ENCODE results near the gene TNNT3.

Gene TNNT3

DNA sequence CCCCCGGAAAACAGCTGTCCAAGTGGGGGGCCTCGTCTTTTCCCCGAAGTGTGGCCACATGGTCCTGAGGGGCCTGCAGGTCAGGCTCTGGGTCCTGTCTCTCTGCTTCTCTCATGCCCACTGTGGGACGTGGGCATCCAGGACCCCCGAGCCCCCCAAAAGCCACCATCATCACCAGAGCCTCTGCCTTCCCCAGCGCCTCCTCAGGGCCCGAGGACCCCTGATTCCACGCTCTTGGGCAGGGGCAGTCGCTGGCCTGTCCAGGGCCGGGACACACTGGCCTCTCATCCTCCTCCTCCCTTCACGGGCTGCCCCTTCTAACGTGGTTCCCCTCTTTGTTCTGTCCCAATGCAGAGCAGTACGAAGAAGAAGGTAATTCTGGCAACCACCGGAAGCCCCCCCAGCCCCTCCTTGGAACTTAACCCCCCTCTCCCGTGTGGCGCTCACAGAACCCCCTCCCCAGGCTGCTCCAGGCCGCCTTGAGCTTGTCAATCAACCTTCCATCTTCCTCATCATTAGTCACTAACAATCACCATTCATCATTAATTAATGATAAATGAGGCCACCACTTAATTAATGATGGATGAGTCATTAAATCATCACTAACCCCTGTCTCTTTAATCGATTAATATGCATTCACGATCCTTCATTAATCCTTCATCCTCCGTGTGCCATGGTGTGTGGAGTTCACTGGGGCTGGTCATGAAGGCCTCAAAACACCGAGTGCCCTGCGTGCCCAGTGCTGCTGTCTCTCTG lies 3.9 kb downstream of the TNNT3 start:
- TF ChIP-seq, protein P1, sequence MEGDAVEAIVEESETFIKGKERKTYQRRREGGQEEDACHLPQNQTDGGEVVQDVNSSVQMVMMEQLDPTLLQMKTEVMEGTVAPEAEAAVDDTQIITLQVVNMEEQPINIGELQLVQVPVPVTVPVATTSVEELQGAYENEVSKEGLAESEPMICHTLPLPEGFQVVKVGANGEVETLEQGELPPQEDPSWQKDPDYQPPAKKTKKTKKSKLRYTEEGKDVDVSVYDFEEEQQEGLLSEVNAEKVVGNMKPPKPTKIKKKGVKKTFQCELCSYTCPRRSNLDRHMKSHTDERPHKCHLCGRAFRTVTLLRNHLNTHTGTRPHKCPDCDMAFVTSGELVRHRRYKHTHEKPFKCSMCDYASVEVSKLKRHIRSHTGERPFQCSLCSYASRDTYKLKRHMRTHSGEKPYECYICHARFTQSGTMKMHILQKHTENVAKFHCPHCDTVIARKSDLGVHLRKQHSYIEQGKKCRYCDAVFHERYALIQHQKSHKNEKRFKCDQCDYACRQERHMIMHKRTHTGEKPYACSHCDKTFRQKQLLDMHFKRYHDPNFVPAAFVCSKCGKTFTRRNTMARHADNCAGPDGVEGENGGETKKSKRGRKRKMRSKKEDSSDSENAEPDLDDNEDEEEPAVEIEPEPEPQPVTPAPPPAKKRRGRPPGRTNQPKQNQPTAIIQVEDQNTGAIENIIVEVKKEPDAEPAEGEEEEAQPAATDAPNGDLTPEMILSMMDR (conservative IDR thresholded peaks at IDR 0.05; ENCODE audit: low read depth, low read length) = no peak
- no peak overlapping the region for H3K4me3 ChIP-seq (ENCODE audit: low read length)
- no peak for DNase-seq (ENCODE audit: low read depth)

DNA sequence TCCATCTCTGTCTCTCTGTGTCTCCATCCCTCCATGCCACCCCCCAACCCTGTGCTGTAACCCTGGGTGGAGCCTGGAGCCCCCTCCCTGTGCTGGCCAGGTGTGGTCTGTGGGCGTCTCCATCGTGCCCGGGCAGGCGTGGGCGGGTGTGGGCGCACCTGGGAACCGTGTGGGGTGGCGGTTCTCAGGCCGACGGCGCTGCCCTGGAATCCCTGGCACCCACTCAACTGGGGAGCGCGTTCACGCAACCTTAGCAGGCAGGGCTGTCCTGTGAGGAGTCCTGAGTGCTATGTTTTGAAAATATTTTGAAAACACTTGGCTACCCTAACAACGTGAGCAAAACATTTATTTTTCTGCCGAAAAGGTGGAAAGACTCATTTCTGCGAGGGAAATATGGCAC lies 4.7 kb downstream of the TNNT3 start:
- no peak for DNase-seq (ENCODE audit: low read depth)
- no peak overlapping the region for H3K4me3 ChIP-seq (ENCODE audit: low read length)
- TF ChIP-seq, protein P1 (conservative IDR thresholded peaks at IDR 0.05; ENCODE audit: low read depth, low read length) = no peak

DNA sequence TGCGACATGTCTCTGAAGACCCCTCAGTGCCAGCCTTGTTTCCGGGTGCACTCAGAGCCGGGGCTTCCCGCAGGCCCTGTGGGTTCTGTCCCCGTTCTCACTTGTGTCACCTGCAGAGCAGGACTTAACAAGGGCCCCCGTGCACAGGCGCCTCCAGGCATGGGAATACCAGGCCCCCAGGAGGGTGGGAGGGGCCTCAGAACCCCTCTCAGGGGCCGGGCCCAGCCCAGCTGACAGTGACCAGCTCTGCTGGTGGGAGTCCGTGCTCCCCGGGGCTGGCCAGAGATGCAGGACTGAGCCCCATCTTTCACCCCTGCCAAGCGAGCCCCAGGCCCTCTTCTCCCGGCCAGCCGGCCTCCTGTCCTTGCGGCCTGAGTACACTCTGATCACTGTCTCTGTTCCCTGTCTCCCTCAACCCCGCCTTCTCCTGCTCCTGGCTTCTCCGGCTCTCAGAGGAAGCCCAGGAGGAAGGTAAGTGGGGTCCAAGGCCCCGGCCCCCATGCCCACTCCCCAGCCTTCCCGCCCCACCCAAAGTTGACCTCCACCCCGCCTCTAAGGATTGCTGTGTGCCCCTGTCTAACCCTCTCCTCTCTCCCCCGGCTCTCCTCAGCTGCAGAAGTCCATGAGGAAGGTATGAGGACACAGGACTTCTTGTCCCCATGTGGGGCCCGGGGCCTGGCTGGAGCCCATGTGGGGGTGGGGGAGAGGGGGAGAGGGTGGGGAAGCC lies 5.3 kb downstream of the TNNT3 start:
- DNase-seq (ENCODE audit: low read depth) = no peak
- TF ChIP-seq, protein P1 (conservative IDR thresholded peaks at IDR 0.05; ENCODE audit: low read depth, low read length) = no peak
- H3K4me3 ChIP-seq (ENCODE audit: low read length) = no peak overlapping the region

DNA sequence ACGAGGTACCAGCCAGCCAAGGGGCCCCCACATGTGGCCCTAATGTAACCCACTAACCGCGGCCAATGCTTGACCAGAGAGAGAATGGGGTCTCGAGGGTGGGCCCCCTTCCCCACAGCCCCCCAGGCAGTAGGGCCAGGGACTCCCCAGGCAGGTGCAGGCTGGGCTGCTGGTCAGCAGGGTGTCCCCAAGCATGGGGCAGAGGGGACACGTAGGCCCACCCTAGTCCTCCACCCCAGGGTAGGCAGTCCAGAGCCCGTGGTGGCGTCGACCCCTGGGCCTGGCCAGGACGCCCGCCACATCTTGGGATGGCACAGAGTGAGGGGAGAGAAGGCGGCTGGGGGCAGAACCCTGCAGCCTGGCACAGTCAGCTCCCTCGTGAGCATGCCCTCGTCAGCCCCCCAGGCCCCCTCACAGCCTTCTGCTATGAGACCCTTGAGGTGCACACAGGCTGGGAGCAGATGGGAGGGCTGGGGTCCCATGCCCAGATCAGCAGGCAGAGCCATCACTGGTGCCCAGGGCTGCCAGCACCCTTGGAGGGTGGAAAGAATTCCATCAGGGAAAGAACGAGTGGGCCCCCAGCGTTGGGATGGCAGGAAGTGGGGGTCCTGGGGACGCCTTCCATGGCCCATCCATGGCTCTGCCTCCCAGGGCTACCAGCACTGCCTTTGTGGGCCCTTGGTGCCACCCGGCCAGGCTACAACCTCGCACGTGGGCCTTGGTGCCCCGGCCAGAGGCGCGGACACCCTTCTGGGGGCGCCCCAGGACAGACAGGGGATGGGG lies 6.1 kb downstream of the TNNT3 start:
- H3K4me3 ChIP-seq (ENCODE audit: low read length) = no peak overlapping the region
- TF ChIP-seq, protein P1 (conservative IDR thresholded peaks at IDR 0.05; ENCODE audit: low read depth, low read length) = no peak
- DNase-seq (ENCODE audit: low read depth) = no peak

DNA sequence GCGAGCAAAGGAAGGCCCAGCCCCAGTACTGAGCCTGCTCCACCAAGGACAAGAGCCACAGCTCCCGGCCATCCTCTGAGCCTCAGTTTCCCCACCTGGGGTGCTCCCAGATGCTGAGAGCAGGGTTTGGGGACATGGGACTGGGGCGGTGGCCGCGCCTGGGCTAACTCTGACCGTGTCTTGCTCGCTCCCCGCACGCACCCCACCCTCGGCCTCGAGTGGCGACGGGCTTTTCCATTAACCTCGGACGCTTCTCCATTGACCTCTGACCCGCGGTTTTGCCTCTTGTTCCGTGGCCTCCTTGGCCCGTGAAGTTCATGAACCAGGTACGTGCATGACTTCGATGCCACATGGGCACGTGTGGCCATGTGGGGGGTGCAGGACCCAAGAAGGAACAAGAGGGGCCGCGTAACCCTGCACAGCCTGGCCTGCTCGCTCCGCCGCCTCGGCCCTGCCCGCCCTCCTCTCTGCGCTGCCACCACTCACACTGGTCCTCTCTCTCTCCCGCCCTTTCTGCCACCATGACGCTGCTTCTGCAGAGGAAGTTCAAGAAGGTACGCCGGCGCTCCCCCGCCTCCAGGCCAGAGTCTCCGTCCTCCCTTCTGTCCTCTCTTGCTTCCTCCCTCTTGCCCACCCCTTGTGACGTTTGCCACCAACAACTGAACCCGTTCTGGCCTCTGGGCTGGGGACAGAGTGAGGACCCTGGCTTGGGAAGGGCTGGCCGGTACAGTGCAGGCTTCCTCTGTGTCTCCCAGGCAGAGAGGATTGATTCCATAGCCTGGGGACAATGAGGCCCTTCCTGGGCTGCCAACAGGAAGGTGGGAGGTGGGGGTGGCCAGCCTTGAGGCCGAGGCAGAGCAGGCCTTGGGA lies 6.9 kb downstream of the TNNT3 start:
- no peak for DNase-seq (ENCODE audit: low read depth)
- TF ChIP-seq, protein P1 (conservative IDR thresholded peaks at IDR 0.05; ENCODE audit: low read depth, low read length) = no peak
- no peak overlapping the region for H3K4me3 ChIP-seq (ENCODE audit: low read length)

DNA sequence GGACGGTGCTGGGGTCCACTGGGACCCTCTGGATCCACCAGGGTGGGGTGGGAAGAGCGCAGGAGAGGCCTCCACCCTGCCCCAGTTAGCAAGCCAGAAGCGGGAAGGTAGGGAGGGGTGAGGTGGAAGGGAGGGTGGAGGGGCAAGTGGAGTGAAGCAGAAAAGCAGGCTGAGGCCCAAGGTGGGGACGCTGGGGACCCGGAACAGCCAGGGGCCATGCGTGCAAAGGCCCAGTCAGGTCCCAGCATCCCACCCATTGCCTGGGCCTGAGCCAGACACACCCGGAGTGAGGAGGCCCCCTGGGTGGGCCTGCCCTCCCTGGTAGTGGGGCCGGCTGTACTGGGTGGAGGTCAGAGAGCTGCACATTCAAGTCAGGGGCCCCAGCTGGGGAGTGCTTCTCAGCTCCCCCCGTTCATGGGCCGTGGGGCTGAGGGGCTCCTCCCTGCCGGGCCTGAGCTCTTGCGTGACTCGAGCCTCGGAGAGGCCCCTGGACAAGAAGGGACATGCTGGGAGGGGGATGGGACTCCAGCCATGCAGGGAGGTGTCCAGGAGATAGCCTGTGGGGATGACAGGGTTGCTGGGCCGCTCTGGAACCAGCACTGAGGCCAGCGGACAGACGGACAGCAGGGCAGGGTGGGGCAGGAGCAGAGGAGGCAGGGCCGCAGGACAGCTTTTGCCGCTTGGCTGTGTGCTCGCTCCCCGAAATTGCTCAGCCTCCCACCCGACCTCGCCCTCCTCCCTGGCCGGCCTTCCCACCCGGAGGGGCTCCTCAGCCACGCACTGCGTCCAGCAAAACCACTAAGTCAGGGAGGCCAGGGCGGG lies 7.7 kb downstream of the TNNT3 start:
- DNase-seq (ENCODE audit: low read depth) = no peak
- no peak overlapping the region for H3K4me3 ChIP-seq (ENCODE audit: low read length)
- TF ChIP-seq, protein P1 (conservative IDR thresholded peaks at IDR 0.05; ENCODE audit: low read depth, low read length) = no peak

Data from retinal pigment epithelial cell (primary cell).